ENCODE results near the gene ZNF385B.

Gene ZNF385B

GRCh38 chr2:179550849-179551248, 310.6 kb downstream of the ZNF385B start:
- DNase-seq (ENCODE audit: low spot score): no peak

- DNase-seq (ENCODE audit: low spot score): no peak
These were observed 311.2 kb downstream of the ZNF385B start for GRCh38 chr2:179550214-179550613.

- DNase-seq (ENCODE audit: low spot score): no peak
These were observed 314.8 kb downstream of the ZNF385B start for GRCh38 chr2:179546656-179547055.

GRCh38 chr2:179545024-179545423, 316.4 kb downstream of the ZNF385B start:
- no peak for DNase-seq (ENCODE audit: low spot score)

DNA sequence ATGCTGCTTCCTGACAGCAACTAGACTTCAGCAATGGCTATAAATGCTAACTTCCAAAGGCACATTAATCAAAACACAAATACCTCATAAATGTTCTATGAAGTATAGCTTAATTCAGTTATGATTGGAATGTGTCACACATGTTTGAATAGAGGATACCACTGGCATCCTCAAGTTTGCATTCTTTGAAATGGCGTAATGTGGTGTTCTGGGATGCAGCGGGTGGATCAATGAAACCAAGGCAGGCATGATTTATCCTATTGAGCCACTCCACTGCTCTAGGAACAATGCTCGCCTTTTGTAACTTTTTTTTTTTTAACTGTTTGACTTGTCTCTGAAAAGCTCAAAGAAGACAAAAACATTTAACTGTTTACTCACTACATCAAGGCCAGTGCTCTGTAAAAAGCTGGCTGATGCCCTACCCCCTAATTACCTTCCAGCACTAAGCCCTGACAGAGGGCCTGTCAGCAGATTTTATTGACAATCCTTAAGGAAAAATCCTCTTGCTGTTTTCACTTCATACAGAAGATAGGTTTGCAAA, 318.0 kb downstream of the ZNF385B start:
- DNase-seq (ENCODE audit: low spot score): no peak

GRCh38 chr2:179541586-179541985, 319.8 kb downstream of the ZNF385B start:
- DNase-seq (ENCODE audit: low spot score): no peak

DNA sequence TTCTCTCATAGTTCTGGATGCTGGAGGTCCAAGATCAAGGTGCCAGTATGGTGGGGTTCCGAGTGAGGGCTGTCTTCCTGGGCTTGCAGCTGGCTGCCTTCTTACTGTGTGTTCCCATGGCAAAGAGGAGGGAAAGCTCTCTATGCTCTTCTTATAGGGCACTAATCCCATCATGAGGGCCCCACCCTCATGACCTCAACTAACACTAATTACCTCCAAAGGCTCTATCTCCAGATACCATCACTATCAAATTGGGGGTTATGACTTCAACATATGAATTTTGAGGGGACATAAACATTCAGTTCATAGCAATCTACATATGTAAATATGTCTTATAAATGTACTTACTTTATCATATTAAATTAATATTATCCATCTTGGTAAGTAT, 322.3 kb downstream of the ZNF385B start:
- no peak for DNase-seq (ENCODE audit: low spot score)

DNA sequence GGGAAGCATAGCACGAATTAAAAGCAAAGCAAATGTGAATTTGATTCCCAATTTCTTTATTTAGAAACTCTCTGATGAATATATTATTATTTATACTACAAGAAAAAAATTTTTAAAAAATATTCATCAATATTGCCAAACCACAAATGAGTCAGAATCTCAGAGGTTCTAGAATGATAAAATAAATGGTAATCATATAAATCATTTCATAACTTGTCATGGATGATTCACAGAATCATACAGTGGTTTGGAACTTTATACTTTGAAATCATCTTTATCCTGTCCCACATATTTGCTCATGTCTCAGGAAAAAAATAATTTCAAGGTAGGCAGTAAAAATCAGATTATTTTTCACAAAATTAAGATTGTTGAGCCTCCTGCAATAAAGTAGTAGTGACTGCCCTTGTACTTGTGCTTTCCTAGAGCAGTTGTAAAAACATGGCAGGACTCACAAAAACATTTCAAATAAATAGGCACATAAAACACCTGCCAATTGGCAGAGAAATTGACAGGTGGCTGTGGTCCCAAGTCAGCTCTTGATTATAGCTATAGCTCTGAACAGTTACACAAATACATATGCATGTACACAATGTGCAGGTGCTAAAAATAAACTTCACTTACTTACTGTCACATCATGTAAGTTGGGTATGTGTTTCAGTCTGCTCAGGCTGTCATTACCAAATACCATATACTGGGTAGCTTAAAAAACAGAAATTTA, 322.8 kb downstream of the ZNF385B start:
- no peak for DNase-seq (ENCODE audit: low spot score)

- DNase-seq (ENCODE audit: low spot score): no peak
These were observed 325.2 kb downstream of the ZNF385B start for GRCh38 chr2:179536185-179536584.

DNA sequence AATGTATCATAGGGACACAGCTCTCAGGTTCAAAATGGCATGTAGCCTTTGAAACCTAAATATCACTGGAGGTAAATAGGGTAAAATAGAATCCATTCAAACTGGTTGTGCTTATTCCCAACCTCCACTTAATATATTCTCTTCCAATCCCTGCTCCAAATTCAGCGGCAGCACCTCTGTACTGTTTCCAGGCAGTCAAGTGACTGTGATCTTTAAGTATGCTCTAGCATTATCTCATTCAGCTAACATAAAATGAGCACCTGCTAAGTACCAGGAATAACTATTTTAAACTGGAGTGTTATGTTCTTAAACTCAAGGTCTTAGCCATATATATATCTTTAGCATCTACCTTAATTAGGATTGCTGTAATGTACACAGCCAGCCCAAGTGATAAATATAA, 327.5 kb downstream of the ZNF385B start:
- no peak for DNase-seq (ENCODE audit: low spot score)

DNA sequence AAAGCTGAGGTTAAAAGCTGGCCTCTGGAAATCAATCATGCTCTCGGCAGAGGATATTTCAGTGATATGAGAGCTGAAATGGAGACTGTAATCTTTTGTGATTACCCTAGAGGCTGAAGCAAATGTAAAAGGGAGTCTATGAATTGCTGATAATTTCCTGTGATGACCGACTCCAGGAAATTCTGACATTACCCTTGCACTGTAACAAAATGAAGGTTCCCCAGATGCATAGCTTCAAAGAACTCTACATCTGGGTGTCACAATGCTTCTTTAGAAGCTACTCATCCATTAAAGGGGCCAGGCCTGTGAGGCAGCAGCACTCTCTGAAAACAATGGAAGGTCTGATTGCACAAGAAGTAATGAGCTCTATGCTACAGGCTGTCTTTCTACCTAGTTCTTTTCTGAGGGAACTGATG, 328.5 kb downstream of the ZNF385B start:
- DNase-seq (ENCODE audit: low spot score): no peak

- DNase-seq (ENCODE audit: low spot score): no peak
These were observed 332.8 kb downstream of the ZNF385B start for GRCh38 chr2:179528576-179529069.

DNA sequence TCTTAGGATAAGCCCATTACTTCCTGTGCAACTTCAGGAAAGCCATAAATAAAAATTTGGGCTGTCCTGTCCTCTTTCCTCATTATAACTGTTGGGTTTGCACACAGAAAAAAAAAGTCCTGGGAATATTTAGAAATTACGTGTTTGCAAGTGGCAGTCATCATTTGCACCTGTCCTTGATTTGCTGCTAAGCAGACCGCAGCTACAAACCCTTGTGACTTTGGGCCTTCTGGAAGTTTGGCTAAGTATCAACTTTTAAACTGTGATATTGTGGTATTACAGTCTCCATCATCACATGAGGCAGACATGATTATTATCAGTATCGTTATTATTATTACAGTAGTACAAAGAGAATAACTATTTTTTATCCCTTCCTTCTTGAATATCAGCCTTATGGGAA, 336.1 kb downstream of the ZNF385B start:
- no peak for DNase-seq (ENCODE audit: low spot score)

DNA sequence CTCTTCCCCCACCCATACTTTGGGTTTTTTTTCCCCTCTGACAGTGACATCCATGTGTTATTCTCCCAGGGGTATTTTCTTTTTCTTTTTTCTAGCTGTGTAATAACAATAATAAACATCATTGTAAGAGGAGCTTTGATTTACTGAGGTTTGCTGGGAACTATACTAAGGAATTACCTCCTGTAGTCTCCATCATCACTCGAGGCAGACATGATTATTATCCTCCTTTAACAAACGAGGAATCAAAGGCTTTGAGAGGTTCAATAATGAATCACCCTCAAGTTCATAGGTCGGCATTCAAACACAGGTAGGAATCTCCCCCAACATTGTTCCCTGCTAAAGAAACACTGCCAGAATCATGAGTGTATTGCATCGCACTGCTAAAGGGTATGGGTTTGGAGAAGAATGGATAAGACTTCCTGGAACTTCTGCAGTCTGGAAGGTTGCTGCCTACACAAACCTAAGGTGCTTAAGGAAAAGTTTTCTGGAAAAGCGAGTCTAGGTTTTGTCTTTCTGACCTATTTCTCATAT, 336.5 kb downstream of the ZNF385B start:
- DNase-seq (ENCODE audit: low spot score): no peak

- DNase-seq (ENCODE audit: low spot score): no peak
These were observed 339.5 kb downstream of the ZNF385B start for GRCh38 chr2:179521944-179522343.

GRCh38 chr2:179518830-179519229, 342.6 kb downstream of the ZNF385B start:
- DNase-seq (ENCODE audit: low spot score): no peak

- no peak for DNase-seq (ENCODE audit: low spot score)
These were observed 348.2 kb downstream of the ZNF385B start for GRCh38 chr2:179513181-179513580.

DNA sequence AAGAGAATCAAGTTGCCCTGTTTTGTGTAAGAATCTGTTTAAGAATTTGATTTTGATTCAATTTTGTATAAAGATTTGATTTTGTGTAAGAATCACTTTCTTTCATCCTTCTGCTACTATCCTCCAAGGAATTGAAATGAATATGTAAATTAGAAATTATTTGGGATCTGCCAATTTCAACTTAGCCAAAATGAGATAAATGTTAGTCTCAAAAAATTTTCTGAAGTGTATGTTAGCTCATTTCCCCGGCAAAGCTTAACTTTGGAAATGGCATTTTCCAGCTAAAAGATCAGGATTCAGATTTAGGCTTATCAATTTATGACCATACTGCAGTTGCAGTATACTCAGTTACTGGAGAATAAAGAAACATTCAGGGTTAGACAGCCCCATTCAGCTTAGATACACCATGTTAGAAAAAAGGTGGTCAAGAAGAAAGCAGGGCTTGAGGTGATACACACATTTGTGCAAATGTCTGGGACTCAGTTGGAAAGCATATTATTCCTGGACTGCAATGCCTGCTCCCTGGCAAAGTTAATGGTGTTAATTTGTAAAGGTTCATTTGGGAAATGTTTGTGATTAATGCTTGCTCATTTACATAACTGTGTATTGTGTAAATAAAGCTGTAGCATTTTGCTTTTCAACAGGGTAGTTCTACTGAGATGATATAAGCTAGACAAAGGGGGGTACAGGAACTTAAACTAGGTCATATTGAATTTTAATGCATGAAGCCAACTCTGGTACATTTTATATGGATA, 349.0 kb downstream of the ZNF385B start:
- DNase-seq (ENCODE audit: low spot score): no peak

- no peak for DNase-seq (ENCODE audit: low spot score)
These were observed 350.2 kb downstream of the ZNF385B start for GRCh38 chr2:179511105-179511789.

- DNase-seq (ENCODE audit: low spot score): no peak
These were observed 366.1 kb downstream of the ZNF385B start for GRCh38 chr2:179495315-179495714.

DNA sequence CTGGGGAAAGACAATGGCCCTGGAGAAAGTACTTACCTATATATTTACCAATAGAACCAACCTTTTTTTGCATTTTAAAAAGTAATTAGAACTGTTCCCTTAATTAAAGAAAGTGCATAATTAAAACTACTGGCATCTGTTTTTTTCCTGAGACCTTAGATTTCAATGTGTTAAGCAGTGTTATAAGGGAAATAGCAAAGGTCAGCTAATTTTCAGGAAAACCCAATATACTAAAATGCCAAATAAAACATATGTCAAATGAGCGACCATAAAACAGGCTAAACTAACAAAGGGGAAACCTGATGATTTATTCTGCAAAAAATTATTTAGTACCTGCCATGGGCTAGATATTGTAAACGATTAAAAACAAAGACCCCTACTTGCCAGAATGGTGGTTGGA, 372.8 kb downstream of the ZNF385B start:
- no peak for DNase-seq (ENCODE audit: low spot score)

GRCh38 chr2:179487010-179487731, 374.2 kb downstream of the ZNF385B start:
- no peak for DNase-seq (ENCODE audit: low spot score)
